GM12892 (cell line): Measurements from ENCODE around the gene USP7.

ENCODE experiments used
- POLR2A ChIP-seq: IDR thresholded peaks from 2 replicates; pipeline ENCODE4 v1.6.1; 2011; ENCODE audit warnings: low read depth, low read length, control low read depth
- POLR2AphosphoS5 ChIP-seq: IDR thresholded peaks from 2 replicates; pipeline ENCODE4 v1.6.1; 2011; ENCODE audit warnings: low read depth, low read length, control low read depth
- TAF1 ChIP-seq: IDR thresholded peaks from 2 replicates; pipeline ENCODE4 v1.6.1; 2011; ENCODE audit warnings: low read depth, mild to moderate bottlenecking, control low read depth, low read length, borderline replicate concordance

DNA sequence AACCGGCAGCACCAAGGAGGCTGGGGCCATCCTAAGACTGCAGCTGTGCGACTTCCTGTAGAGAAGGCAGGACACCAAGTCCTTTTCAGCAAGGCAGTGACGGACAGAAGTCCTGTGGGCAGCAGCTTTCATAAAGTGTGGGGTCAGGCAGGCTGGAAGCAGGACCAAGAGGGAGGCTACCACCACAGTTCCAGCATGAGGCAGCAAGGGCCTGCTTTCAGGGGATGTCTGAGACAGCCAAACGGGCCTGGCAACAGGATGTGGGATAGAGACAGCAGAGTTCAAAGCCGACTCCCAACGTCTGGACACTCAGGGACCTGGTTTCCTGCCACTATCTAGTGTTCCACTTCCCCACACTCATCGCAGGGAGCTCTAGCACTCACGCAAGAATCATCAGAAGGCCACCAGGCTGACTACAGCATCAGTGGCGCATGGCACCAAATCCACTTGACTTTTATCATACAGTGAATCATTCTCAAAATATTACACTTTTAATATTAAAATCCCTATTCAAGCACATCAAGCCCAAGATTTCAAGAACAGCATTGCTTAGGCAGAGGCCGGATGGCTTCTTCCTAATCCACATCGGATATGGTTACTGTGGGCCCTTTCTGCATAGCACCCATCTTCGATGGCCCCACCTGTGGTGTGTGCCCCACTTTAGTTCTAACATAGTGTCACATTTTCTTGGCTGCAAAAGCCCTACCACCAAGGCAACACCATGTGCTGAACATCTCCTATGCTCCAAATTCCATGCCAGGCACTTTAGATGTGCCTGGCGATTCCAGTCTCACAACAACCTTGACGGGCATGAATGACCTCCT lies 5.2 kb downstream of the USP7 start:
- TF ChIP-seq POLR2AphosphoS5: no peak
- TF ChIP-seq POLR2A: no peak
- no peak for TF ChIP-seq TAF1
